ENCODE data around the gene OTUB1. TPM values are rescaled to one million over a fixed set of nuclear protein-coding genes. Genes with fewer than 3 reads are reported as not detected.
A peak's percentile ranks its signal among the peaks of the same experiment; 100 is the strongest.

OTUB1 gene
- total RNA-seq, 2 donors from 2014 or later: 60.0 to 86.4 TPM

DNA sequence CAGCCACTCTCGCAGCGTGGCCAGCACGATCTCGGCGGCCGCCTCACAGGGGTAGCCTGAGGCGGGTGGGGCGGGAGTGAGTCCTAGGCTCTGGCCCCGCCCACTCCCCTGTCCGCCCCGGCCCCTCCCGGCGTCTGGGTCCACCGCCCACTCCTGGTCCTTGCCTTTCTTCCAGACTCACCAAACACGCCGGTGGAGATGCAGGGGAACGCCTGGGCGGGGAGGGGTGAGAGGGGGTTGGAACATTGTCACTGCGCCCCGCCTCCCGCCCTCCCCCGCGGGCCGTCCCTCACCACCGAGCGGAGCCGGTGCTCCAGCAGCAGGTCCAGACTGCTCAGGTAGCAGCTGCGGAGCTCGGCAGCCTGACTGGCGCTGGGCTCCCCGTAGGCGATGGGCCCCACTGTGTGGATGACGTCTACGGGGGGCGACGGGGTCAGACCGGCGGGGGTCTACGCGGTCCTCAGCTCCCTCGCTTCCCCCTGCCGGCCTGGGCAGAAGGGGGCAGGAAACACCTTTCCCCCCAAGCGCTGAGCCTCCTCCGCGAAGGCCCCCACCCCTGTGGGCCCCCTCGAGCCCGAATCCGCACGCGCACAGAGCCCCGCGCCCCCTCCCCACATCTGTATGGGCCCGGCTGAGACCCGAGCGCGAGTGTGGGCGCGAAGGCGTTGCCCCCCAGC, 13.2 kb downstream of the OTUB1 start:
- Mint-ChIP-seq H3K9me3 (no peaks in the 10 kb centered on the region), H3K27ac (no peak overlapping the region), H3K36me3 (no peaks in the 10 kb centered on the region)
- DNase-seq (ENCODE audit: low spot score in 2 of 2) (peak in 1 of 2 donors; percentile 64), ATAC-seq (peak; percentile 44 to 58)

DNA sequence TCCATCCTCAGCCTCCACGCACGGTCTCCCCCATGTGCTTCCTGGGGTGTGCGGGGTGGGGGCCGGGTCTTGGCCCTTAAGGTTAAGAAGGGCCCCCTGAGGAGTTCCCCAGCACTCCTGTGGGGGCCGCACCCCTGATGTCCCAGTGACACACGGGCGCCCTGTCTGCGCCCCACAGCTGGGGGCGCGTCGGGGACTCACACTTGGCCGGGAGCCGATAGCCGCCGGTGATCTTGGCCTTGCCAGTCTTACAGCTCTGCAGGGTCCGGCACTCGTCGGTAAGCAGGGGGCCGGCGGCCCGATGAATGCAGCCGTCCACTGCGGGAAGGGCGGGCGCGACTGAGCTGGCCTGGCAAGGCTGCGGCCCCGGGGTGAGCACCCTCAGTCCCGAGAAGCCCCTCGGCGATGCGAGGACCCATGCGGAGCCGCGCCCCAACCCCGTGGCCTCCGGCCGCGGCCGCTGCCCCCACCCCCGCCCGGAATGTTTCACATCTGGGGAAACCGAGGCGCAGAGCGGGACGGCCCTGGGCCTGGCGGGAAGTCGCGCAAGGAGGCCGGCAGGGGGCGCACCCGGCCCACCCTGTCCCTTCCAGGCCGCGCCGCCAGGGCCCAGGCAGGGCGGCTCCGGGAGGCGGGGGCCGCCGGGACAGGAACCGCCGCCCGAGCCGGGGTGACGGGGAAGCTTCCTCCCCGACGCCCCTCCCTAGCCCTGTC, 13.9 kb downstream of the OTUB1 start:
- ATAC-seq (peak; percentile 82 to 91), DNase-seq (ENCODE audit: low spot score in 2 of 2) (peak; percentile 70 to 84)
- Mint-ChIP-seq H3K36me3 (no peaks in the 10 kb centered on the region), H3K9me3 (no peaks in the 10 kb centered on the region), H3K27ac (no peak overlapping the region)

DNA sequence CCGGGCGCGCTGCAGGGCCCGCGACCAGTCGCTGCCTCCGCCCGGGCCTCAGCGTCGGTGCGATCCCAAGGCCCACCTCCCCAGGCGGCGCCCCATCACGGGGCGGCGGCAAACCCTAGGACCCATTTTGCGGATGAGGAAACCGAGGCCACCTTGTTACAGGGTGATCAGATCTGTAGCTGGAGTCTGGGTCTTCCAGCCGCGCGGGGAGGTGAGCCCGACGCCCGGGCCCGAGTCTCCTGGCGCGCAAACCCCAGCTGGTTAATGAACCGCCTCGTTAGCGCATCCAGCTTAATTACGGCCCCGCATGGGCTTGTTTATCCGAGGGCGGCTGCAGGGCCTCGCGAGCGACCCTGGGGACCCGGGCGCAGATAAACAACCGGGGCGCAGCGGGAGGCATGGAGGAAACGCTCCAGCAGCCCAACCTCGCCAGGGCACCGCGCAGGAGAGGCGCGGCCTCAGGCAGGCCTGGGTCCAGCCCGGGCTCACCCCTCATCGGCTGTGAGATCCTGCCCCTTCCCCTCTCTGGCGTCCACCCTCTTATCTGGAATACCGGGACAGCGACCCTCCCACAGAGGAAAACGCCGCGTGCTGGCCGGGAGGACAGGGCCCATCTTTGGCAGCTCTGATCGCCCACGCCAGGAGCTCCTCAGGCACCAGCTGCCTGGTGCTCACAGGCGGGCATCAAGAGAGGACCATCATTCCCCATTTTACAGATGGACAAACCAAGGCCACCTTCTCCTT, 14.7 kb downstream of the OTUB1 start:
- no peak overlapping the region for H3K27ac Mint-ChIP-seq
- ATAC-seq: no peak
- no peak for DNase-seq (ENCODE audit: low spot score in 2 of 2)
- H3K9me3 Mint-ChIP-seq: no peaks in the 10 kb centered on the region
- no peaks in the 10 kb centered on the region for H3K36me3 Mint-ChIP-seq

DNA sequence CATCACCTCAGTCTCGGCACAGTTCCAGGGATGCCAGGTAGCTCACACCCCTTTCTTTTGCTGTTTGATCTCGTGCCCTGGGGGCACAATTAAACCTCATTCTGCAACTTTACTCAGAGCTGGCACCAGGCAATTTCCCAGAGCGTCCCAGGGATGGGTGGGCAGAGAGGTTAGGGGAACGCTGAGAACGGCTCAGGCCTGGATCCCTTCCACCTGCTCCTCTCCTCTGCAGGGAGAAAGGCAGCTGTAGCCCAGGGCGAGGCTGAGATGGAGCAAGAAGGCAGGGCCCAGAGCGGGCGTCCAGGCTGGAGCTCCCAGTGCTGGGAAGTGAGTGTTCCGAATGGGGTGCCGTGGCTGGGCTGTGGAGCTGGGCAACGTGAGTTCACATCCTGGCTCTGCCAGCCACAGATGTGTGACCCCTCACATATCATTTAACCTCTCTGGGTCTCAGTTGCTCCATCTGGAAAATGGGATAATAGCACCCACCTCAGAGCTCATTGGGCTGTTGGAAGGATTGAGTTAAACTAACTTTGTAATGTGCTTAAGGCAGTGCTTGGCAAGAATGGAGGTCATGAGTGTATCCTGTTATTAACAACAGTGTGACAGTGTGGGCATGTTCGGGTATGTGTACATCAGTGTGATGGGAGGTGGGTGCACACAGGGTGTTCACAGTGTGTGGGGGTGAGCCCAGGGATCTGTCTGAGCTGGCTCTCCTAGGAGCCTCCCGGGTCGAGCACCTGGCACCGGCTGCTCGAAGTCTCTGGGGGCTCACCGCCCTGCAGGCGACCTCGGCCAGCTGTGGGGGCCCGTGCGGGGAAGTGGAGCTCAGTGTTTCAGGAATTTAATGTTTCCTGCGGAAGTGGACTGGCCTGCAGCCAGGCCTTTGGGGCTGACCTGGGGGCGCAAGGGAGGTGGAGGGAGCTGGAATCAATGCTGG, 15.5 kb downstream of the OTUB1 start:
- Mint-ChIP-seq H3K36me3 (no peaks in the 10 kb centered on the region), H3K27ac (no peak overlapping the region), H3K9me3 (no peaks in the 10 kb centered on the region)
- ATAC-seq: no peak
- no peak for DNase-seq (ENCODE audit: low spot score in 2 of 2)

DNA sequence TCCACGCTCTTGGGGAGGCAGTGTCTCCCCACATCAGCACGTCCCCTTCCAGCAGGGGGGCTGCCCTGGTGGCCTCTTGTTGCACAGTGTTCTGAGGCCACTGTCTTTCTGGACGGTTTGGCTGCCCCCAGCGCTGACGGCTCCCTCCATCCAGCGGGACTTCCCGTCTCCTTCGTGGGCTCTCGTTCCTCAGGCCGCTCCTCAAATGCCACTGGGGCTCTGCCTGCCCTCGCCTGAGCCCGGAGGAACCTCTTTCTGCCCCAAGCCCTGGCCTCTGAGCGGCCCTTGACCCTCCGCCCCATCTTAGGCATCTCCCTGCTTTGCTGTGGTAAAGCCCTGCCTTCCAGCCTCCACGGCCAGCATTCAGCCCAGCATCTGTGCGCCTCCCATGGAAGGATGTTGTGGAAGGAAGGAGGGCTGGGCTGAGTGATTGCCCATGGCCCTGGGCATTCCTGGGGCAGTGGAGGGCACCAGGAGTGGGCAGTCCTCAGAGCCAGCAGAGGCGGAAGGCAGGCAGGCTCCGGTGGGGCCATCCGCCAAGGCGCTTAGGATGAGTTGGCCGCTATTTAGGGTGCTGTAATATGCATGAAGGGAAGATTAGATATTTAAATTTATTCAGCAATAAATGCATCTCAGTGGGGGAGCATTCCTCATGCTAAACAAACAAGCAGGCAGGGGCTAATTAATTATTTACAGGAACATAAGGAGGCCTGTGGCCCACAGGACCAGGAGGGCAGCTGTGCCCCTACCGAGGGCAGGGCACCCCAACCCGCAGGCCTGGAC, 17.8 kb downstream of the OTUB1 start:
- Mint-ChIP-seq H3K36me3 (no peaks in the 10 kb centered on the region), H3K27ac (no peak overlapping the region), H3K9me3 (no peaks in the 10 kb centered on the region)
- no peak for DNase-seq (ENCODE audit: low spot score in 2 of 2)
- ATAC-seq: no peak

DNA sequence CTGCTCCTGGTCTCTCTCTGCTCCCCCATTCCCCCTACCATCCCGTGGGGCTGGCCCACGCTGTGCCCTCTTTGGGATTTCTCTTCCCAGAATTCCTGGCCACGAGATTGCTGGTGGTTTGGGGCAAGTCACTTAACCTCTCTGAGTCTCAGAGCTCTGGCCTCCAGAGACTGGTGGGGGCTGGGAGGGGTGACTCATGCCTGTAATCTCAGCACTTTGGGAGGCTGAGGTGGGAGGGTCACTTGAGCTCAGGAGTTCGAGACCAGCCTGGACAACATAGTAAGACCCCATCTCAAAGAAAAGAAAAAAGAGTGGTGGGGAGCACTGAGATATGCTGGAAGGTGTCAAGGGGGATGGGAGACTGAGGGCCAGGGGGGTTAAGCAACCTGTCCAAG, 18.3 kb downstream of the OTUB1 start:
- DNase-seq (ENCODE audit: low spot score in 2 of 2) (no peak), ATAC-seq (no peak)
- Mint-ChIP-seq H3K27ac (no peak overlapping the region), H3K9me3 (no peaks in the 10 kb centered on the region), H3K36me3 (no peaks in the 10 kb centered on the region)

DNA sequence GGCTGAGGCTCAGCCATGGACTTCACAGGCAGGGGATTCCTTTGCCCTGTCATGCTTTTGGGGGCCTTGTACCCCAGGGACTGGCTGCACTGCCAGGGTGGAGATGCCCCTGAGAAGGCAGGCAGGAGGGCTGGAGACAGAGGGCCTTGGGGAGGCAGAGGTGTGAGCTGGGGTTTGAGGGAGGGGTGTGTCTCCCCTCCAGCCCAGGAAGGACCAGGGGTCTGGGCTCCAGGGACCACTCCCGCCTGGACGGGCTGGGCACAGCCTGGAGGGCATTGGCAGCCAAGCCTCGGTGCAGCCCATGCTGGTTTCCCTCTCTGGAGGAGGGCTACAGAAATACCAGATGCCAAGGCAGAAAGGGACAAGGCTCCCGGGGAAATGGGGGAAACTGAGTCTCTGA, 19.5 kb downstream of the OTUB1 start:
- Mint-ChIP-seq H3K27ac (no peak overlapping the region), H3K36me3 (peaks cover 0 to 7% of the 10 kb centered on the region in 2 donors), H3K9me3 (peaks cover 6% of the 10 kb centered on the region in 2 donors)
- DNase-seq (ENCODE audit: low spot score in 2 of 2) (no peak), ATAC-seq (no peak)

DNA sequence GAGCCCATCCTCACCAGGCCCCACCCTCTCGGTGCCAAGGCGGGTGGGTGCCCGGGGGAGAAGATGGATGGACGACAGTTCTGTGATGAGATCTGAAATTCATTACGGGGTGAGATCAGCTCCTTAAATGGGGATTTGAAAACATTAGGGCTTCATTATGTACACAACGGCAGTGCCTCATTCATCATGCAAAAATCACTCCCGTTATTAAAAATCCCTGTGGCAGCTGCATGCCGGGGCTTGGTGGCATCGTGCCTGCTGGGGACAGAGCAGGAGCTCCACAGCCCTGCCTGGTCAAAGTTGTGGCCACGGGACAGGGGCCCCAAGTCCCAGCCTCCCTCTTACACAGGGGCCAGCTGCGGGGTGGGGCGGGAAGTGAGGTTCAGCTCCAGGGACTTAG, 20.2 kb downstream of the OTUB1 start:
- DNase-seq (ENCODE audit: low spot score in 2 of 2): no peak
- no peak overlapping the region for H3K27ac Mint-ChIP-seq
- no peak for ATAC-seq
- peaks cover 0 to 14% of the 10 kb centered on the region in 2 donors for H3K36me3 Mint-ChIP-seq
- peaks cover 7 to 12% of the 10 kb centered on the region in 2 donors for H3K9me3 Mint-ChIP-seq

DNA sequence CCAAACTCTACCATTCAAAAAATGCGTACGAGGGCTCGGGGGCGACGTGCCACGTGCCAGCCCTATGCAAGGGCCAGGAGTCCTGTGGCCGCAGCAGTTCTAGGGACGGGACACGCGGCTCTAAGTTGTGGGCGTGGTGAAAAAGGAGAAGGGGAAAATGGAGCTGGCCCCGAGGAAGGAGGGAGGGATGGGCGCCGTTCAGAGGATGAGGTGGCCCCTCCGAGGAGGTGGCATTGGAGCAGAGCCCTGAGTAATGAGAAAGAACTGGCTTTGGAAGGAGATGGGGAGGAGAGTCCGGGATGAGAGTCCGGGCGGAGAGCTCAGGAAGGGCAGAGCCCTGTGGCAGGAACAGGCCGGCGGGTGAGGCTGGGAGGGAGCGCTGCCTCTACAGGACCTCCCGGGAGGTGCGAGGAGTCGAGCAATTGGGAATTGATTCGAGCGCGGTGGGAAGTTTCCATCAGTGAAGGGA, 21.0 kb downstream of the OTUB1 start:
- DNase-seq (ENCODE audit: low spot score in 2 of 2): no peak
- no peak overlapping the region for H3K27ac Mint-ChIP-seq
- peak in 1 of 2 donors; percentile 6 for ATAC-seq

DNA sequence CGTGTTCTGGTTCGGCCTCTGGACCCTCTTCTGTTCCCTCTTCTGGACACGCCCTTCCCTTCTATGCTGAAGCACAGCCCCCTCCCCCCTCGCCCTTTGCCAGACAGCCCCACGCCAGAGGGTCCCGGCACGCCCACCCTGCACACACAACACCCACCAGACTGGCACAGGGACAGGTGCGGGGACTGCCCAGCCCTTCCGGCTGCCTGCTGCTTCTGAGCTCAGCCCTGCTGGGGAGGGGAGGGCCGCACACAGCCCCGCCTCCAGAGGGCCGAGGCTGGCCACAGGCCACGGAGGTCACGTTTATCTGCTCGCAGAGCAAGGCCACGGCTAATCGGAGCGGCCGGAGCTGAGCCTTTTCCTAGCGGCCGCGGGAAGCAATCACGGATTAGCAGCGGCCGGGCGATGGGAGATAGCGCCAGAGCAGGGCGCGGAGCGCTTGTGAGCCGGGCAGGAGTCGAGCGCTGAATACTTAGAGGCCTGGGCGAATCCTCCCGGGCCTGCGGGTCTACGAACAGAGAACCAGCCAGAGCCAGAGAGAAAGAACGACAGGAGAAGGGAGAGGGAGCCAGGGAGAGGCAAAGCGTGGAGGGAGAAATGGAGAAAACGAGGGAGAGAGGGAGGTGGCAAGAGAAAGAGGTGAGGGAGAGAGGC, 21.5 kb downstream of the OTUB1 start:
- ATAC-seq (peak; percentile 43 to 56), DNase-seq (ENCODE audit: low spot score in 2 of 2) (no peak)
- peaks cover 7 to 12% of the 10 kb centered on the region in 2 donors for H3K9me3 Mint-ChIP-seq
- H3K36me3 Mint-ChIP-seq: peaks cover 0 to 15% of the 10 kb centered on the region in 2 donors
- H3K27ac Mint-ChIP-seq: no peak overlapping the region

More for the DNA sequence above, 21.0 kb downstream of the OTUB1 start:
- Mint-ChIP-seq H3K9me3 (peaks cover 7 to 12% of the 10 kb centered on the region in 2 donors), H3K36me3 (peaks cover 0 to 15% of the 10 kb centered on the region in 2 donors)

DNA sequence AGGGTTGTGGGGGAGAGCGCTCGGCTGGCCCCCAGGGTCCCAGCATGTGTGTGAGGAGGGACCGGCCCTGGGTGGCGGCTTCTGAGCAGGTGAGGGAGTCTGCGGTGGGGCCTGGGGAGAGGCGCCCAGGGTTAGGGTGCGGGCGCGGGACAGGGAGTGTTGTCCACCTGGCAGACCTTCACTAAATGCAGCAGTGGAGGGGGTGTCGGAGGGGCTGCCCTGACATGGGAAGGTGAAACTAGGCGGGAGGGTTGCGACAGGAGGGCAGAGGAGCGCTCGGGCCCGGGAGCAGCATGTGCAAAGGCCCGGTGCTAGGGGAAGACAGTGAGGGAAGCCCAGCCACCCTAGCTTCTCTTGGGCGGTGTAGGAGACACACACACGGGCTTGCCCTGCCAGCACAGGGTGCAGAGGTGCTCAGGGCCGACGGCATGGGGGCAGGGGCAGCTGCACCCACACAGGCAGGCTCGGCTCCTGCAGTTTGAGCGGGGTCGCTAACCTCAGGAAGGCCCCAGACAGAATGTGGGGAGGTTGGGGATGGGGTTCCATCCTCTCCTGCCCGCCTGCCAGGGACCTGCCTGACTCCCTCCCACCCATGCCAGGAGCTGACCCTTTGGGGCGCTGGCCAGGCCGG, 22.2 kb downstream of the OTUB1 start:
- no peak for DNase-seq (ENCODE audit: low spot score in 2 of 2)
- Mint-ChIP-seq H3K36me3 (peaks cover 0 to 15% of the 10 kb centered on the region in 2 donors), H3K27ac (no peak overlapping the region), H3K9me3 (peaks cover 7 to 12% of the 10 kb centered on the region in 2 donors)
- ATAC-seq: no peak

DNA sequence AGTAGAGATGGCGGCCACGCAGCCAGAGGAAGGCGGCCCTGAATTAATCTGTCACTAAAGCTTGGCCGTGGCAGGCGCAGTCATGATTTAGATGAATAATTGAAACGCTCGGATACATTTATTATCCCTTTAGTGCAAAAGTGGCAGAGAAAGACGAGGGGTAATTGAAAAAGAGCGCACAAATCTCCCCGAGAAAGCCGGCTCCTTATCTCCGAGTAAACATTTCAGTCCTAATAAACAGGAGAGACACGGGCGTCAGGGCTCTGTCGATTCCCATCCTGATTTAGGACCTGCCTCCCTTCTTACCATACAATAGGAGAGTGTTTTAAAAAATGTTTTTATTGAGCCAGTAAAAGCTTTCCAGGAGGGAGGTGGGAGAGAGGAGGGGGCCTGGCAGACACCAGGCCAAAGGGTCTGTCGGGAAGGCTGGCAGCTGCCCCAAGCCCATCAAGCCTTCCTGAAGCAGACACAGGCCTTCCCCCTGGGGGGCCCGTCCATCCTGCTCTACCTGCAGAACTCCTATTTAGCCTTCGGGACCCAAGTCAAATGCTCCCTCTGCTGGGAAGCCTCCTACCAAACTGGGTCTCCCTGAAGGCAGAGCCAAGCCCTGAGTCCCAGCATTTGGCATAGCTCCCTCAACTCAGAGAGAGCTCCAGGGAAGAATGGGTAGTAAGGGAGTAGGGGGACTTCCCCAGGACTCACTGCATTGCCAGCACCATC, 22.8 kb downstream of the OTUB1 start:
- Mint-ChIP-seq H3K9me3 (peaks cover 7 to 12% of the 10 kb centered on the region in 2 donors), H3K36me3 (peaks cover 0 to 15% of the 10 kb centered on the region in 2 donors), H3K27ac (no peak overlapping the region)
- ATAC-seq (no peak), DNase-seq (ENCODE audit: low spot score in 2 of 2) (no peak)

DNA sequence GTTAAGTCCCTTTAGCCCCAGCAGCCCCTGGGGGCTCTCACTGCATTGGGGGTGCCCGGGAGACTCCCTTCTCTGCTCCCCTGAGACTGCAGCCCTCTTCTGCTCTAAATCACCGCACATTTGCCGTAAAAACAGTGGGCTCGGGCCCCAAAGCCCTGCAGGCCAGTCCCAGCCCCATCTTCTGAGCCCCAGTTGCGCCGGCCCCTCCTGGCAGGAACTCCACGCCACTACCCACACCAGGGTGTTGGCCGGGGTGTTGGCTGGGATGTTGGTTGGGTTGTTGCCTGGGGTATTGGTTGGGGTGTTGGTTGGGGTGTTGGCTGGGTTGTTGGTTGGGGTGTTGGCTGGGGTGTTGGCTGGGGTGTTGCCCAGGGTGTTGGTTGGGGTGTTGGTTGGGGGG, 23.5 kb downstream of the OTUB1 start:
- Mint-ChIP-seq H3K27ac (no peak overlapping the region), H3K9me3 (peaks cover 7 to 12% of the 10 kb centered on the region in 2 donors), H3K36me3 (peaks cover 0 to 15% of the 10 kb centered on the region in 2 donors)
- DNase-seq (ENCODE audit: low spot score in 2 of 2) (no peak), ATAC-seq (no peak)

DNA sequence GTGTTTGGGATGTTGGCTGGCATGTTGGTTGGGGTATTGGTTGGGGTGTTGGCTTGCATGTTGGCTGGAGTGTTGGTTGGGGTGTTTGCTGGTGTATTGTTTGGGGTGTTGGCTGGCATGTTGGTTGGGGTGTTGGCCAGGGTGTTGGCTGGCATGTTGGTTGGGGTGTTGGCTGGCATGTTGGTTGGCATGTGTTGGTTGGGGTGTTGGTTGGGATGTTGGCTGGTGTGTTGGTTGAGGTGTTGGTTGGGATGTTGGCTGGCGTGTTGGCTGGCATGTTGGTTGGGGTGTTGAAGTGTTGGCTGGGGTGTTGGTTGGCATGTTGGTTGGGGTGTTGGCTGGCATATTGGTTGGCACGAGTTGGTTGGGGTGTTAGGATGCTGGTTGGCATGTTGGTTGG, 24.5 kb downstream of the OTUB1 start:
- Mint-ChIP-seq H3K27ac (no peak overlapping the region), H3K9me3 (peaks cover 7 to 12% of the 10 kb centered on the region in 2 donors), H3K36me3 (peaks cover 0 to 15% of the 10 kb centered on the region in 2 donors)
- DNase-seq (ENCODE audit: low spot score in 2 of 2): no peak
- ATAC-seq: no peak
